GM12878 (cell line): Measurements from ENCODE around the gene ELAVL1. TPM values are rescaled to one million over a fixed set of nuclear protein-coding genes. Genes with fewer than 3 reads are reported as not detected.

Experiments used
- ATF3 ChIP-seq: IDR thresholded peaks from 2 replicates; pipeline ENCODE4 v1.6.1; 2011; ENCODE audit warnings: low read depth, mild to moderate bottlenecking, low read length, moderate library complexity, borderline replicate concordance; ENCODE audit errors: extremely low read depth
- BACH1 ChIP-seq: fragments of 450-650 bp; IDR thresholded peaks from 2 replicates; pipeline ENCODE4 v1.6.1; 2017; ENCODE audit warnings: mild to moderate bottlenecking, borderline replicate concordance
- BCLAF1 ChIP-seq: fragments of 450-650 bp; IDR thresholded peaks from 2 replicates; pipeline ENCODE4 v1.6.1; 2017; ENCODE audit warnings: antibody characterized with exemption, mild to moderate bottlenecking, moderate library complexity
- BMI1 ChIP-seq: fragments of 450-650 bp; IDR thresholded peaks from 2 replicates; pipeline ENCODE4 v1.6.1; 2016; ENCODE audit warnings: mild to moderate bottlenecking, moderate library complexity, borderline replicate concordance
- CBFB ChIP-seq: IDR thresholded peaks from 2 replicates; pipeline ENCODE4 v1.6.1; 2016; ENCODE audit warnings: antibody characterized with exemption, low read depth
- CEBPB ChIP-seq, 2 experiments: fragments of 150-350 bp in 1 of 2; IDR thresholded peaks; 2 replicates each; pipeline ENCODE4 v1.6.1; 2012 to 2014; ENCODE audit warnings: low read depth in 2 of 2, low read length in 2 of 2, borderline replicate concordance in 1 of 2, inconsistent platforms in 1 of 2
- CREM ChIP-seq: IDR thresholded peaks from 2 replicates; pipeline ENCODE4 v1.6.1; 2014; ENCODE audit warnings: antibody characterized with exemption, low read depth
- DPF2 ChIP-seq: fragments of 450-650 bp; IDR thresholded peaks from 2 replicates; pipeline ENCODE4 v1.6.1; 2017; ENCODE audit warnings: mild to moderate bottlenecking
- KAT2A ChIP-seq: conservative IDR thresholded peaks from 2 replicates; pipeline ENCODE4 v1.6.1; 2011; ENCODE audit warnings: low read depth, low read length; ENCODE audit not compliant: control insufficient read depth
- MYC ChIP-seq: IDR thresholded peaks from 2 replicates; pipeline ENCODE4 v1.6.1; 2011; ENCODE audit warnings: mild to moderate bottlenecking, low read length, moderate library complexity, inconsistent platforms; ENCODE audit not compliant: insufficient read depth, insufficient replicate concordance, insufficient read length, severe bottlenecking
- NBN ChIP-seq: fragments of 450-650 bp; IDR thresholded peaks from 2 replicates; pipeline ENCODE4 v1.6.1; 2016
- PML ChIP-seq: IDR thresholded peaks from 2 replicates; pipeline ENCODE4 v1.6.1; 2012; ENCODE audit warnings: low read length, inconsistent platforms
- RFX5 ChIP-seq: IDR thresholded peaks from 2 replicates; pipeline ENCODE4 v1.6.1; 2011; ENCODE audit warnings: low read depth, low read length, improper control_type of control experiment
- SIN3A ChIP-seq: IDR thresholded peaks from 2 replicates; pipeline ENCODE4 v1.6.1; 2012; ENCODE audit warnings: low read depth, low read length, improper control_type of control experiment
- SMAD1 ChIP-seq: fragments of 450-650 bp; IDR thresholded peaks from 2 replicates; pipeline ENCODE4 v1.6.1; 2018; ENCODE audit warnings: mild to moderate bottlenecking, low read depth; ENCODE audit not compliant: partially characterized antibody
- SREBF1 ChIP-seq: IDR thresholded peaks from 2 replicates; pipeline ENCODE4 v1.6.1; 2012; ENCODE audit warnings: mild to moderate bottlenecking, low read length
- SREBF2 ChIP-seq: IDR thresholded peaks from 2 replicates; pipeline ENCODE4 v1.6.1; 2012; ENCODE audit warnings: mild to moderate bottlenecking, low read length
- SUPT20H ChIP-seq: IDR thresholded peaks from 2 replicates; pipeline ENCODE4 v1.6.1; 2011; ENCODE audit warnings: low read depth, mild to moderate bottlenecking, low read length, moderate library complexity, borderline replicate concordance; ENCODE audit not compliant: control insufficient read depth
- TAF1 ChIP-seq: IDR thresholded peaks from 2 replicates; pipeline ENCODE4 v1.6.1; 2011; ENCODE audit warnings: mild to moderate bottlenecking, low read depth, low read length, borderline replicate concordance
- ZBTB40 ChIP-seq: fragments of 450-650 bp; IDR thresholded peaks from 2 replicates; pipeline ENCODE4 v1.6.1; 2016; ENCODE audit warnings: mild to moderate bottlenecking, moderate library complexity, borderline replicate concordance
- ZNF217 ChIP-seq: fragments of 450-650 bp; IDR thresholded peaks from 2 replicates; pipeline ENCODE4 v1.6.1; 2017; ENCODE audit warnings: antibody characterized with exemption, mild to moderate bottlenecking
- polyA plus RNA-seq, 11 experiments: library from polyadenylated mRNA; depleted of rRNA in 4 of 11; unstranded in 6 of 11; stranded (reverse) in 5 of 11; fragments of >200 nt; fragmentation: Nextera tagmentation in 4 of 11; fragmentation: Illumina TruSeq in 1 of 11; extraction: Ambion mirVana in 4 of 11; extraction: Trizol in 1 of 11; gene quantifications; 1 replicate in 1 of 11; 2 replicates in 10 of 11; pipeline versions ENCODE4 v1.2.1 to v1.2.3, GENCODE V29; 2011 to 2016; ENCODE audit warnings: inconsistent platforms in 2 of 11, missing spikeins in 2 of 11, low read depth in 1 of 11
- total RNA-seq, 4 experiments: library from RNA; depleted of rRNA in 3 of 4; stranded (reverse); fragments of >200 nt in 3 of 4; fragmentation: Illumina TruSeq in 1 of 4; extraction: Trizol in 1 of 4; gene quantifications; 2 replicates each; pipeline versions ENCODE4 v1.2.1 to v1.2.3, GENCODE V29; 2013 to 2021

Gene ELAVL1
- total and polyA plus RNA-seq, 10 of the 15 experiments (the other 5 are each of a cell fraction or from before 2014, with no cell fraction given), result 7.4 to 155 (median 70.3) TPM

GRCh38 chr19:7943444-7944176 is 61.8 kb downstream of the ELAVL1 start, which contains the start of gene TIMM44 (continued):
- TF ChIP-seq ZBTB40 (no peak), SIN3A (peak; percentile 88), CBFB (peak; percentile 48; the same call in 1 of the 2 replicates), CEBPB (IDR thresholded peaks at IDR 0.05; ENCODE audit: borderline replicate concordance in 1 of 2, low read depth in 2 of 2, low read length in 2 of 2) (peak in 1 of 2 experiments; percentile 92; a peak in 2 of 4 replicates), SMAD1 (no peak), SREBF2 (no peak), ZNF217 (no peak), PML (peak; percentile 83; the same call in 1 of the 2 replicates), BACH1 (0 out of 2 replicates have a peak, but pooled peaks have one; percentile 45), SUPT20H (no peak), ATF3 (peak; percentile 59; the same call in 1 of the 2 replicates), NBN (no peak; the same call in 1 of the 2 replicates), DPF2 (peak; percentile 21; the same call in 1 of the 2 replicates), SREBF1 (no peak), CREM (peak; percentile 98), RFX5 (peak; percentile 63; the same call in 1 of the 2 replicates), MYC (peak; percentile 49), KAT2A (no peak), BCLAF1 (no peak), TAF1 (peak; percentile 93), BMI1 (no peak)
